HG02938 (cell line): ENCODE data around the gene DNAJC11.
"Not testable (repeated sequence)": the region's sequence is repeated elsewhere in the genome, so short reads cannot be mapped to it uniquely, and the experiment has no call there.

Source experiments
- ATAC-seq: cut with Tn5 transposase; IDR thresholded peaks from one replicate; pipeline ENCODE4 v1.9.1; 2021; ENCODE audit warnings: mild to moderate bottlenecking, moderate library complexity; ENCODE audit not compliant: unreplicated experiment

DNAJC11 gene

DNA sequence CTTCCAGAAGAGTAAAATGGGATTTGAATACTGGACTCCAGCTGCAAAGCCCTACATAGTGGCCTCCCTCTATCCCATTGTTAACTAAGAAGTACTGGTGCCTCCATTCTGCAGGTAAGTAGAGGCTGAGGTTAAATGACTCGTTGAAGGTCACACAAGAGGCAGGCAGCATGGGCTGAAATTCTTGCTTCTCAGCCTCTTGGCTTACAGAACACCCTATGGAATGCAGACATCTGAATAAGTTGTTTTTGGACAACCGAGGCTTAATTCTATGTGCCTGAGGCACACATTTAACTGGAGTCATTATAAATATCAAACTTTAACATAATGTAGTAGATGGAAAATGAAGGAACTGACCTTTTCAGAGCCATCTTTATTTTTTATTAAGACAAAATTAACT lies 5.7 kb downstream of the DNAJC11 start:
- ATAC-seq, result no peak

GRCh38 chr1:6694121-6694713 lies 7.4 kb downstream of the DNAJC11 start:
- no peak for ATAC-seq

GRCh38 chr1:6692956-6693355 lies 8.7 kb downstream of the DNAJC11 start:
- no peak for ATAC-seq

DNA sequence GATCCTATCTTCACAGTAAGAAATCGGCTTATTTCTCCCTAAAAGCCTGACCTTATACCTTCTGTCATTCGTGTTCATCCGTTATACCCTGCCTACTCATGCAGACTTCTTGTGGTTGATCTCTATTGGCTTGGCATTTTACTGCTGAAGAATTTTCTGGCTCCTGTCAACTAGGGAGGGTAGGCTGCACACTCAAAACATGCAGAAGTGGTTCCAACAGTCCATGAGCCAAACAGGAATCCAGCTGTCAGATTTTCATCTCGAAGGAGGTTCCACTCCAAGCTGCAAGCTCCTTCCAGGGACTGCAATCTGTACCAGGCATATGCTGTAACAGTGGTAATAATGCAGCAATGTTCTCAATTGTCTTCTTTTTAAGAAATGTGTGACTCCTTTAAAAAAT lies 10.1 kb downstream of the DNAJC11 start:
- ATAC-seq, result no peak

DNA sequence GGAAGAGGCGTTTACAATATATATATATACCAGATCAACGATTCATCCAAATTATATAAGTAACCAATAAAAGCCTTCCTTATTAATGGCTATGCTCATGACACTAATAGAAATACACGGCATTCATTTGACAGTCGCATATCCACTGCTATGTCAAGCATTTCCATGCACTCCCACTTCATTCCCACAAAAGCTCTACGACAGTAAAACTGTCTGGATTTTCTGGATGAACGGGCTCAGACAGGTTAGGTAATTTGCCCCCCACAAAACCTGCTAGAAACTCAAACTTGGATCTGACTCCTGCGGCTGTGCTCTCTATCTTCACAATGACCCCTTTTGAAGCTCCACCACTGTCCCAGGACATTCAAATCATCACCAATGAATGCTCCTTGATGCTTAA lies 11.4 kb downstream of the DNAJC11 start:
- no peak for ATAC-seq

DNA sequence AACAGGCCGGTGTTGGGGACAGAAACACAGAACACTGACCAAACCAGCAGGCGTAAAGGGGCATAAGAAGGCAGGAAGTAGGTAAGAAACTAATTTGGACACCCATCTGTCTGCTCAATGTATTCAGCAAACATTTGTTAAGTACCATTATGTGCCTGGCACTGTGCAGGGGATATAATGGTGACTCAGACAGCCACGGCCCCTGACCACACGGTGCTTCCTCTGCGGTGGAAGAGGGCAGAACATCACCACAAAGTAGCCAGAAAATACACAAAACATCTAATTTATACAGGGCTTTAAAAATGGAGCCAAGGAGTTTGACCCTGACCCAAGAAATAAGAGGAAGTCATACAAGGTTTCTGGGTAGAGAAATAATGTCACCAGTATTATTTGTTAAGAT lies 12.9 kb downstream of the DNAJC11 start:
- no peak for ATAC-seq

DNA sequence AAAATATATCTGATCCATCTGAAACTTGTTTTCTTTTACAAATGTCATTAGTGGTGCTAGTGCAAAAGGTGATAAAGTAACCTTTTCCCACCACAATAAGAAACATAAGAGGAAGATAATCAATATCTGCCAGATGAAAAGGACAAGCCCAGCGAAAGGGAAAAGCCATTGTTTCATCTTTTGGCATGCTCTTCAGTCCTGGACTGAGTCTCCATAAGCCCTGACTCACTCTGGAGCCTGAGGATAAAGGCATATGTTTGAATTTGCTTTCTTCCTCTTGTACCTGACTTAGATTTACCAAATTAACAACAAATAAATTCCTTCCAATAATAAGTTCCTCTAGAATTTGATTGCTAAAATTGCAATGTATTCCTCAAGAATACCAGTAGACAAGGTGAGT lies 13.6 kb downstream of the DNAJC11 start:
- ATAC-seq, result no peak

DNA sequence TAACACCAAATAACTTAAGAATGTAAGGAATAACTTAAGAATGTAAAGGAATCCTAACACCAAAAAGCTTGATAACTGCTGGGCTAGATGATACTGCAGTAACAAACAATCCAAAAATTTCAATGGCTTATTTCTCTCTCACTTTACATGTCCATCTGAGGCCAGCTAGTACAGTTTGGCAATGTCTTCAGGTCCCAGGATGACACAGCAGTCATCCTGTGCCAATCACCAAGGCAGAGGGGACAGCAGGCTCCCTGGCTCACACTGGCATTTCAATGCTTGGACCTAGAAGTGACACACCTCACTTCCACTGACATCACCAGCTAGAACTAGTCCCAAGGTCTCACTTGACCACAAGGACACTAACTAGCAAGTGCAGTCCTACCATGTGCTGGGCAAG lies 15.3 kb downstream of the DNAJC11 start:
- ATAC-seq, result no peak

GRCh38 chr1:6685381-6685780 lies 16.2 kb downstream of the DNAJC11 start:
- no peak for ATAC-seq

- no peak for ATAC-seq
Measured at GRCh38 chr1:6683434-6683833, 18.2 kb downstream of the DNAJC11 start.

GRCh38 chr1:6675941-6676340 lies 25.7 kb downstream of the DNAJC11 start:
- no peak for ATAC-seq

GRCh38 chr1:6674771-6675170 lies 26.8 kb downstream of the DNAJC11 start:
- no peak for ATAC-seq

DNA sequence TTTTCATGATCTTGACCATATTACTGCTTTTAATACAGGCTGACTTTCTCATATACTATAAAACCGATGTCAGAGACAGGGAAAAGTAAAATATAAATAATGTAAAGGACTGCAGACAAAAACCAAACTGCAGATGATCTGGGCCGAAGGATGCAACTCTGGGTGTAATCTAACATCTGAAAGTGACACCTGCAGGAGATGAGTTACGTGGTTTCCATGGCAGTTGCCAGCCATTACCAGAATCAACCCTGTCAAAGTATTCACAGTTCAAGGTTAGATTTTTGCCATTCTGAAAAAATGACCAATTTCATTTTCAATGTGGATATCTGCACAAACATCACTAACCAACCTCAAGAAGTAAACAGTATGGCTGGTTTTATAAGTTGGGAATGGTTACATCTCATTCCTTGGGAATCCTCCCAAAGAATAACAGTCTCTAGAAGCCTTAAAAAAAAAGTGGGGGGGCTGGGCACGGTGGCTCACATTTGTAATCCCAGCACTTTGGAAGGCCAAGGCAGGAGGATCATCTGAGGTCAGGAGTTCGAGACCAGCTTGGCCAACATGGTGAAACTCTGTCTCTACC lies 27.7 kb downstream of the DNAJC11 start:
- no peak for ATAC-seq

- no peak for ATAC-seq
Measured at GRCh38 chr1:6672558-6672957, 29.1 kb downstream of the DNAJC11 start.

GRCh38 chr1:6668503-6668902 lies 33.1 kb downstream of the DNAJC11 start:
- ATAC-seq, result no peak

GRCh38 chr1:6667139-6667538 lies 34.5 kb downstream of the DNAJC11 start:
- ATAC-seq, result no peak

GRCh38 chr1:6666696-6667095 lies 34.9 kb downstream of the DNAJC11 start:
- no peak for ATAC-seq

GRCh38 chr1:6662468-6662867 lies 39.1 kb downstream of the DNAJC11 start:
- not testable (repeated sequence) for ATAC-seq

GRCh38 chr1:6660415-6661049 lies 41.1 kb downstream of the DNAJC11 start:
- no peak for ATAC-seq

DNA sequence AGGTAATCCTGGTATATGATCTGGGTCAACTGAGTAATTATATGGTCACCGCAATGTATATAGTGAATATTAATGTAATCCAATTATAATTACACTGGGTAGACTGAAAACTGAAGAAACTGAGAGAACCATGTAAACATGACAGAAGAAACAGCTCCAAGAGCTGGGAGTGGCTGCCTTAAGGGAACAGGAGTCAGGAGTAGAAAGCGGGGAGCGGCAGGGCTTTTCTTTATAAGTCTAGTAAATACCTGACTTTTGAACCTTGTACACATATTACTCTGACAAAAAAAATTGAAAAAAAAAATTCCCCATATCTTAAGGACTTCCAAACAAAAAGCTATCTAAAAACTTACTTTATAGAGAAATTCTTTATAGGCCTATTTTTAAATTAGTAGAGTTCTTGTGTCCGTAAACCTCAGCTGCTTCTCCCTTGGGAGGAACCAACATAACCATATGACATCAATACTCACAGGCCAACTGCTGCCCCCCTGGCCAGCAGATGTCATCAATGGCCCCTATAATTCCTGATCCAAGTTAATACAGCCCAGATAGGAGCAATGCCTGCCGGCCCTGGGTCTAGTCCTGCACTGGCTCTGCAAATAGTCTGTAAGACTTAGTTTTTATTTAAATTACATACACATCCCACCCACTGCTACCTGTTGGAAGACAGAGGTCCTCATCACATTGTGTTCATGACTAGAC lies 43.1 kb downstream of the DNAJC11 start:
- ATAC-seq, result no peak

GRCh38 chr1:6657138-6657537 lies 44.5 kb downstream of the DNAJC11 start:
- ATAC-seq, result no peak
